ENCODE results near the gene PPIB.
A peak's percentile ranks its signal among the peaks of the same experiment; 100 is the strongest.

PPIB gene

GRCh38 chr15:64157599-64158125, 5.2 kb downstream of the PPIB start:
- DNase-seq = no peak

GRCh38 chr15:64156652-64157331, 6.0 kb downstream of the PPIB start:
- DNase-seq = no peak

- DNase-seq = no peak
Observed at GRCh38 chr15:64155802-64156651, 6.8 kb downstream of the PPIB start.

GRCh38 chr15:64153480-64154367, 9.1 kb downstream of the PPIB start:
- peak; percentile 95 for DNase-seq

- DNase-seq = peak; percentile 45
Observed at GRCh38 chr15:64152507-64153387, 10.1 kb downstream of the PPIB start.

GRCh38 chr15:64151727-64152506, 10.9 kb downstream of the PPIB start, which contains the start of gene SNX22:
SNX22 (plus strand) TSS chr15:64151731; CDS start chr15:64151776, 45 bp downstream.
- peak; percentile 54 for DNase-seq

- no peak for DNase-seq
Observed at GRCh38 chr15:64149893-64150578, 12.8 kb downstream of the PPIB start.

- DNase-seq = no peak
Observed at GRCh38 chr15:64149424-64149823, 13.4 kb downstream of the PPIB start.

- no peak for DNase-seq
Observed at GRCh38 chr15:64148581-64148980, 14.2 kb downstream of the PPIB start.

- no peak for DNase-seq
Observed at GRCh38 chr15:64148168-64148567, 14.7 kb downstream of the PPIB start.

GRCh38 chr15:64146885-64147681, 15.7 kb downstream of the PPIB start:
- DNase-seq = no peak

- no peak for DNase-seq
Observed at GRCh38 chr15:64146520-64146884, 16.3 kb downstream of the PPIB start.

- DNase-seq = no peak
Observed at GRCh38 chr15:64146041-64146440, 16.8 kb downstream of the PPIB start.

GRCh38 chr15:64144565-64145281, 18.1 kb downstream of the PPIB start:
- DNase-seq = no peak

GRCh38 chr15:64144192-64144564, 18.6 kb downstream of the PPIB start:
- no peak for DNase-seq

GRCh38 chr15:64143276-64143675, 19.5 kb downstream of the PPIB start:
- DNase-seq = no peak

- DNase-seq = no peak
Observed at GRCh38 chr15:64141798-64142512, 20.9 kb downstream of the PPIB start.

- DNase-seq = no peak
Observed at GRCh38 chr15:64138331-64138941, 24.4 kb downstream of the PPIB start.
